NCI-H2029 treated with DMSO at 0.1 percent for 48 hours (cell line): ENCODE data around the gene CSTF2T.

Experiments used
- DNase-seq: peaks from one replicate; lab custom pipeline; 2025; lab: John Stamatoyannopoulos, UW

Gene CSTF2T, protein sequence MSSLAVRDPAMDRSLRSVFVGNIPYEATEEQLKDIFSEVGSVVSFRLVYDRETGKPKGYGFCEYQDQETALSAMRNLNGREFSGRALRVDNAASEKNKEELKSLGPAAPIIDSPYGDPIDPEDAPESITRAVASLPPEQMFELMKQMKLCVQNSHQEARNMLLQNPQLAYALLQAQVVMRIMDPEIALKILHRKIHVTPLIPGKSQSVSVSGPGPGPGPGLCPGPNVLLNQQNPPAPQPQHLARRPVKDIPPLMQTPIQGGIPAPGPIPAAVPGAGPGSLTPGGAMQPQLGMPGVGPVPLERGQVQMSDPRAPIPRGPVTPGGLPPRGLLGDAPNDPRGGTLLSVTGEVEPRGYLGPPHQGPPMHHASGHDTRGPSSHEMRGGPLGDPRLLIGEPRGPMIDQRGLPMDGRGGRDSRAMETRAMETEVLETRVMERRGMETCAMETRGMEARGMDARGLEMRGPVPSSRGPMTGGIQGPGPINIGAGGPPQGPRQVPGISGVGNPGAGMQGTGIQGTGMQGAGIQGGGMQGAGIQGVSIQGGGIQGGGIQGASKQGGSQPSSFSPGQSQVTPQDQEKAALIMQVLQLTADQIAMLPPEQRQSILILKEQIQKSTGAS

DNA sequence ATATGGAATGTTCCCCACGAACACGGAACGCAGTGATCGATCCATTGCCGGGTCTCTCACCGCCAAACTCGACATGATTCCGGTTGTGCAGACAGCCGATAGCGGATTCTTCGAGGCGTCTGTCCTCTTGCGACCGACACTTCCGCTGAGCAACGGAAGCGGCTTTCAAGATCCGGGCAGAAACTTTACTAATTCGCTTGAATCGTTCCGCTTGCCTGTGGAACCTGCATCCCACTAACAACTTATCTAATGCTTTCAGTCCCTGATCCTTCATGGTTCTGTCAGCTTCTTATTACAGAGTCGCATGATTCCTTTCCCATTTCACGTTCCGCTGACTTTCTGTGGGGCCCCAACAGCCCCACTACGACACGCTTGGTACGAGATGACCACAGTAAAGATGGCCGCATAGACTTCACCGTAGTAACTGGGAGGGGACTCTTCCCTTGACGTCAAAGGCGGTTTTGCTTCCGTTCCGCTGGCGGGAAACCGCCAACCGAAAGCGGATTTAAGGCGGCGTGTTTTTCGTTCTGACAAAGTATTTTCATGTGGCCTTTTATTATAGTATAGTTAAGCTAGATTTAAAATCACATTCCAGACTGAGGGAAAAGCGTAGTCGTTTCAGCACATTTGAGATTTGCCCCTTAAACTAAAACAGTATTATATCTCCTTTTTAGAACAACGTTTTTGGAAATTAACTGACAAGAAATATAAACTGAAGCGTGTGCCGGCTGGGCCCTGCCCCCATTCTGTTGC lies at the start of gene CSTF2T:
Gene CSTF2T, minus strand, starts transcription at position 121 of the 753 bp plus-strand sequence. Its CDS starts 46 bp downstream, at position 75.
- peak; percentile 10 for DNase-seq

DNA sequence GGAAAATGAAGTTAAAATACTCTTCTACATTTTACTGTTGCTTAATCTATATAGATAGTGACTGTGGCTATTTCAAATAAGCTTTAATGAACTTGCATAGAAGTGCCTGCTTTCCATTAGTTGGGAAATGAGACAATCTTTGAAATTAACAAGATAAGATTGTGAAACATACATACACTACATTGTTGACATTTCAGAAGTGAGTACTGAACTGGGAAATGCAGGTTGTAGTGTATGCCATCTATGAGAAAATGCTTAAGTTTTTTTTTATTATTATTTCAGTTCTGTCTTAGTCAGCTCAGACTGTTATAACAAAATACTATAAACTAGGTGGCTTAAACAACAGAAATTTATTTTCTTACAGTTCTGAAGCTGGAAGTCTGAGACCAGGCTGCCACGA lies 49.6 kb upstream of the CSTF2T start:
- no peak for DNase-seq

DNA sequence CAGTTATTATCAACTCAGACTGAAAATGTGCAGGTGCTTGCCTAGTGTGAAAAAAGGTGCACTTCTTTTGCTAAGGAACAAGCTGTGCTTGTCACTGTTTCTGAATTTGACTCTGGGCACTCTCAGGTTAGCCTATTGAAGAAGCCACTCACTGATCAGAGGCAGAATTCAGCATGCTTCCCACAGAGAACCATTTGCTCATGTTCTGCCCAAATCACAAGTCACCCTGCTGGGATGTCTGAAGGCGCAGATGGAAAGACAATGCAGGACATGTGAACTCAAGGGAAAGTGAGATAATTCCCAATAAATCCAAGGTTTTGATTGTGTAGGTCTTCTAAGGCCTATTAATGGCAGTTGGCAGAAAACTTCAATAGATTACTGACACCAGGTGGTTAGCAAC lies 47.8 kb upstream of the CSTF2T start:
- no peak for DNase-seq

DNA sequence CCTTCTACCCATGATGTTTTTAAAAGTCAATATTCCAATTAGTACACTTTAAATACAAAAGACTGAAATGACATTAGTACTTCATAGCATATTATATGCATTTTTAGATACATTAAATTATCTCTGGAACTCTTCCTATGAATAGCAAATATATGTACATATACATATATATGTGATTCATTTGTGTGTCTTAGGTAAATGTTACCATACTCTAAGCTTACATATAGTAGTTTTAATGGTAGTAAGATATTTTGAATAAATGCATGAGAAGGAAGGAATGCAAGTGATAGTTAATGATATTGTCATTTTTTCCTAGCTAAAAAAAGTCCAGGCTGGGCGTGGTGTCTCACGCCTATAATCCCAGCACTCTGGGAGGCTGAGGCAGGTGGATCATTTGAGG lies 46.0 kb upstream of the CSTF2T start:
- DNase-seq: no peak

DNA sequence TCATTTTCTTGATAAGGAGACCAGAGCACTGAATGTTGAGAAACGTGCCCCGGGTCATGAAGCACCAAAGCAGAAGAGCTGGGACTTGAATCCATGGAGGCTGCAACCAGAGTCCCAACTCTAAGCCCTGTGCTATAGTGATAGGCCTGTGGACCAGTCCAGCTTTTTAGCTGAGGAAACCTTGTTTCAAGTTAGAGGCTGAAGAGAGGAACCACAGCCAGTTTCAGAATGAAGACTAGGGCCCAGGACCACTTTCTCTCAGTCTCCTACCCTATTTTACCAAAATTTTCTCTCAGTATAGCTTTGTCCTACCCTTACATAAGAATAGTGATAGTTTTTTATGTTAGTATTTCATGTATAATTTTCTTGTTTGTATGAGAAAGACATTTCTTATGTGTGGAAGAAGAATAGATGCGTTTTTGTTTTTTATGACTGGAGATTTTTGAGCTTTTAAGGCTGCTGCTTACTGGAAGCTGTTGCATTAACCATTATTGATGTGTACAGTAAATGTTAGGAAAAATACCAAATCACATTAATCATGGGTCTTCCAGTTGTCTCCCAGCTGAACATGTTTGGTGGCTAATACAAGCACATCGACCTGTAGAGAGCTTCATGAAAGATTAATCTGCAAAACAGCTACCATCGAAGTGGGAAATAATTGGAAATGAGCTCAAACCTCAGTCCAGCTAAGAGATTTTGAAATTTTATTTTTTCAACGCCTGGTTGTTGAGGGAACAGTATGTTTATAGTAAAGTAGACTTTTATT lies 45.0 kb upstream of the CSTF2T start:
- DNase-seq: no peak

DNA sequence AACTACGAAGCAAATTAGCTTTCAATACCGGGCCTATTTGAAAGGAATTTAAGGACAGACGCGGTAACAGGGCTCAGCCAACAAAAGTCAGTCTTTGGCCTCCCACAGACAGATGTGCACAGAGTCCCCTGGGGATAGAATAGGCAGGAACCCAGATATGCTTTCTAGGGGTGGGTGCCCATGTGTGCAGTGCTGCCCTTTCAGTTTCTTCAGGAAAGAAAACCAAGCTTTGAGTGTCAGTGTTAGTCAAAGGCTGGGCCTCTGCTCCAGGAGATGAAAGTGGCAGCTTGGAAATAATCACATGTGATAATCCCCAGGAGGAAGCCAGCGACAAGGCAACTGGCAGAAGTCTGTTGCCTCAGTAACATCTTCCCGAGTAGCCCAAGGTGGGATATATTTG lies 43.8 kb upstream of the CSTF2T start:
- no peak for DNase-seq

DNA sequence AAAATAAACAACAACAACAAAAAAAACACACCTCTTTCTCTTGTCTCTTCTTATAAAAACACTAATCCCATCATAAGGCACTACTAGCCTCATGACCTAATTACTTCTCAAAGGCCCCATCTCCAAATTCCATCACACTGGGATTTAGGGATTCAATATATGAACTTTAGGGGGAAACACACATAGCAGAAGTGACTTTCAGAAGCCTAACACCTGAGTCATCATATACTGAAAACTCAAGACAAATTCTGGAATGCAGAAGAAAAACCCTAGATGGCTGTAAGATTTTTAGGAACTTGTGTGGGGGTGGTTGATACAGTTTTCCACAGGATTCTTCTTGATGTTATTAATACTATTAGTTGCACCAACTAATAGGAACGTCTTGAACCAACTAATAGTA lies 33.7 kb upstream of the CSTF2T start:
- DNase-seq: no peak

DNA sequence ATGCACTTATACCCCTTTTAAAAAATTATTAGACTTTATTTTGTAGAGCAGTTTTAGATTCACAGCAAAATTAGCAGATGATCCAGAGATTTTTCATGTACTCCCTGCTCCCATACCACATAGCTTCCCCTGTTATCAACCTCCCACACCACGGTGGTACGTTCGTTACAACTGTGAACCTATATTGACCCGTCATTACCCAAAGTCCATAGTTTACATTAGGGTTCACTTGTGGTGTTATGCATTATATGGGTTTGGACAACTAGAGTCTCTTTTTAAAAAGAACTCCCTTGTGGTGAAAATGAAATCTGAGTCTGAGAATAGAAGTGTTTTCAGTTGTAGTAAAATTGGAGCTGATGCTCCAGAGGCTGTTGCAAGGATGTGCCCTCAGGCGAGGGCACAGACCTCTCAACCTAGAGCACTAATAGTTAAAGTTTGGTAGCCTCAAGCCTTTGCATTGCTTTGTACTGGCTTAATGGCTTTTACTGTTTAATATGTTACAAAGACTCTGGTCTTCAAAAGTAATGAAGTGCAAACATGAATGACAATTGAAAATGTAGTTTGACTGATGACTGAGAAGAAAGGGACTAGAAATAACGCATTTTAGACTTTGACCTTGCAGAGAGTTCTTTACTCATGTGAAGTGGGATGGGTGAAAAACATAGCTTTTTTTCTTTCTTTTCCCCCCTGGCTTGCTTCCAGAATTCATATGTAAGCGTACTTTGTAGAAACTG lies 30.6 kb upstream of the CSTF2T start:
- no peak for DNase-seq

DNA sequence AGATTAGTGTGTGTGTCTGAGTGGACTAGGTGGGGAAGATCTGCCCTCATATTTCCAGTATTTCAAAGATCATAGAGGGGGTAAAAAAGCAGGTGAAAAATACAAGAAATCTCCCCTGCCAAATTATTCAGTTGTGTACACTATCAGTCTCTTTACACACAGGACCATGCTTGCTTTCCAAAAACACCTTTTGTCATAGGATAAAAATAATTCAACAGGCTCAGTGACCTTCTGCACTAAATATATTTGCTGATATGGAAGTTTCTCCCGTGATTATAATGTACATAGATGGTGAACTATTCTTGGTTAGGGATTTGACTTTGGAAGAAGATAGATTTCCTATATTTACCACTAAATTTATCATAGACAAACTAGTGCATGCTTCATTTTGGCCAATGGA lies 24.6 kb upstream of the CSTF2T start:
- DNase-seq: no peak

DNA sequence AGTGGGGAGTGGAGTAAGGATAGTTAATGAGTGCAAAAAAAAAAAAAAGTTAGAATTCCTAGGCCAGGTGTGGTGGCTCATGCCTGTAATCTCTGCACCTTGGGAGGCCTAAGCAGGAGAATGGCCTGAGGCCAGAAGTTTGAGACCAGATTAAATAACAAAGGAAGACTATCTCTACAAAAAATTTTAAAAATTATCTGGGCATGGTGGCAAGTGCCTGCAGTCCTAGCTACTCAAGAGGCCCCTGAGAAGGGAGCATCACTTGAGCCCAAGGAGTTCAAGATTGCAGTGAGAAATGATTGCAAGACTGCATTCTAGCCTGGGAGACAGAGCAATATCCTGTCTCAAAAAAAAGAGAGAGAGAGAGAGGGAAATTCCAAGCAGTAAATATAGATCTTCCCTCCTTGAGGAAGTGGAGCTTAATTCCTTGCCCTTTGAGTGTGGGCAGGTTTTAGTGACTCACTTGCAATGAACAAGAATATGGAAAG lies 19.5 kb upstream of the CSTF2T start:
- no peak for DNase-seq

DNA sequence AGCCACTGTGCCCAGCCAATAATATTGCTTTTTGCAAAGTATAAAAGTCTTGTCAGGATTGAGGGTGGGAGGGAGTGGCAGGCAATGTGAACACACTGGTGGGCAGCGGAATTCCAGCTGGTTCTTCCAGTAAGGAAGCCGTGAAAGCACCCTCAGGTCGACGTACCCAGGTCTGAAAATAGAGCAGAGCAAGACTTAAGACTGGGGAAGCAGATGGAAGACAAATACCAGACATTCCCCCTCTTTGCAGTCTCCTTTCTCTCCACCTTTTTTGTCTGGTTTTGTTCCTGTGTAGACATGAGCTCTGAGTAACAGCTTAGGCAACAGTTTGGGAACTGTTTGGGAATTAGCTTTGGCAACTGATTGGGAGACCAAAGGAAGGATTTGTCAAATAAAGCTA lies 17.6 kb upstream of the CSTF2T start:
- DNase-seq: no peak

DNA sequence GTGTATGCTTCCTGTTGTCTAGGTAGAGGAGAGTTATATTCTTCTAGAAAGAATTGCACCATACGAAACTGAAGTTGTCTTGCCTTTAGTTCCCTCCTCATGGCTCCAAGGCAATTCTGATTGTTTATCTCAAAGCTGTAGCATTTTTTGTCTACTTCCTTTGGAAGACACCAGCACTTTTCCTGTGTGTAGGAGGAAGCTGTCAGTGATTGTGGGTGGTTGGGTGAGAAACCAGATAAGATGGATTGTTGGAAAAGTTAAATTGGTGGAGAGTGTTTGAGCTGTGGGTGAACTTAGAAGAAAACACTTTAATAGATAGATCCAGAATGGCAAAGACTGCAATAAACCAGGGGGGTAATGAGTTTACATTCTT lies 12.1 kb upstream of the CSTF2T start:
- DNase-seq: no peak

DNA sequence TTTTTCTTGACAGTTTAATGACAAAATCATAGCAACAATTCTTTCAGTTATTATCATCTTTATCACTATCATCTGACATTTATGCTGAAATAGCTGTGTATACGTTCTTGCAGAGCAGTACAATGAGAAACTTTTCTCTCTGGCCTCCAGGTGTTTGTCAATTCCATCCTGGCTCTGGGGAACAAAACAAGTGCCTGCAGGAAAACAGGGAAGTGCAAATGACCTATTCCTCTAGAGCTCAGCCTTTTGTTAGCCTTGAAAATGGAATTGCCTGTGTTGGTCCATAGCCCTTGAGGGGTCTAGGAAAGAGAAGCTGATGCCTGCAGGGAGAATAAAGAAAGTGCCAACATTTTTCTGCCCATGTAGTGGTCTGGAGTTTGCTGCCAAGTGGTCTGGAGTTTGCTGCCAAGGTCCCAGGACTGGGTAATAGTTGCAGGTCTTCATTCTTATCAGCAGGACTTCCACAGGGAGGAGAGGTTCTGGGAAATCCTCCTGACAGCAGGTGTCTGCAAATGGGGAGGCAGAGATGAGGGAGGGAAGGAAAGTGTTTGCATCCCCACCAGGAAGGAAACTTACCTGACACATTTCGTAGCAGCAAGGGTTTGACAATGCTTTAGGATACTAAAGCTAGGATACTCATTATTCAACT lies 10.1 kb upstream of the CSTF2T start:
- DNase-seq: no peak

DNA sequence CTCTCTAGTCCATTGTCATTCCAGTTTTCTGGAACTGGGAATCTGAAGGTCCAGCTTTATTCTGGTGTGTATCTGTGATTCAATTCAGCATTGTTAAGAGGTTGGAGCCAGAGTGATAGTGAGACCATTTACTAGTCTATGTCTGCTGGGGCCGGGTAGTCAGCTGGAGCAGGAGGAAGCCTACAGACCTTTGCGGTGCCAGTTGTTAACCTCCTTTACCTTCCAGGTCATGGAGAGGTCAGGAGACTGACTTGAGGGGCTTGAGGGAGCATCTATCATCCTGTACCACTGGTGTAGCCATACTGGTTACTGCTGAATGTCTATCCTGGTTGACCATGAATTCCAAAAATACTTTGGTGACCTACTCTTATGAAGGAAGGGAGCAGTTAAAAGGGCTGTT lies 9.2 kb upstream of the CSTF2T start:
- no peak for DNase-seq

DNA sequence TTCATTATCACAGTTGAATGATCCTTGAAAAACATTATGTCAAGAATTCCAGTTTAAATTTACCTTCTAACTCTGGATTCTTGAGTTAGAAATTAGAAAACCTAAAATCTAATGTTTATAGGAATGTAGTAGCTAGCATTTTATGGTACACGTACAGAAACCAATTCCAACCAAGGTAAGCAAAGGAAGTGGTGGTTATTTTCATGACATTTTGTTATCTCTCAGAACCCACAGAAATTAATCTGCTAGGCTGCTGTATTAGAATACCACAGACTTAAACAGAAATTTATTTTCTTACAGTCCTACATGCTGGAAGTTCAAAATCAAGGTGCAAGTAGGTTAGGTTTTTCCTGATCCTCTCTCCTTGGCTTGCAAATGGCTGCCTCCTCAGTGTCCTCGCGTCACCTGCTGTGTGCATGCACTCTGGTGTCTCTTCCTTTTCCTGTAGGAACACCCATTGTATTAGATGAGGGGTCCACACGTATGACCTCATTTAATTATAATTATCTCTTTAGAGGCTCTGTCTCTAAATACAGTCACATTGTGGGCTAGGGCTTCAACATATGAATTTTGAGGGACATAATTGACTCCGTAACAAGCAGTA lies 8.5 kb upstream of the CSTF2T start:
- DNase-seq: no peak

DNA sequence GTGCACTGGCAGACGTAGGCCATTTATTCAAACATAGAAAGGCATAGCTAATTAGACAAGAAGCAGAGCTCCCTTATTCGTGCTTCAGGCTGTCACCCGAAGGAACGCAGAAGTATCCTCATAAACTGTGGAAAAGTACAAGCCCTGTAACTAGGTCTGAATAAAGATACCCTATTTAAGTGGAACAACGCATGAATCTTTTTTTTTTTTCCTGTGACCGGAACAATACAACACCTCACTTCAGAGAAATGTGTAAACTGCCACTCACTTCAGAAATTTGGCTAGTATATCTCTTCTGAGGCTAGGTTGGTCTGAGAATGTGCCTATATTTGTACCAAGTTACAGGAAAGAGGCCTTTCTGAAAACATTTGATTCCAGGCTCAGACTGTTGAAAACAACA lies 8.0 kb upstream of the CSTF2T start:
- DNase-seq: no peak

DNA sequence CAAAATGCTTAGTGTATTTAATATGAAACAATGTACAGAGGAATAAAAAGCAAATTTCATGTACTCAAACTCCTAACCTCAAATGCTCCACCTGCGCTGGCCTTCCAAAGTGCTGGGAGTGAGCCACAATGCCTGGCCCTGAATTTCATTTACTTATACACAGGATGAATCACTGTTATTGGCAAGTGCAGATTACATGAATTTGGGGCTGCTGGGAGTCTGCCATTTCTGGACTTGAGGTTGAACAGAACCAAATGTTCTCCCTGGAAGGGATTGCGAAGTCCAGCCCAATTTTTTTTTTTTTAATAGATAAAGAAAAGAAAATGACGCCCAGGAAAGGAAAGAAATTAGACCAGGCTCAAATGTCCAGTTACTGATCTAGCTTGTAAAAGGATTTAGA lies 6.8 kb upstream of the CSTF2T start:
- DNase-seq: no peak

DNA sequence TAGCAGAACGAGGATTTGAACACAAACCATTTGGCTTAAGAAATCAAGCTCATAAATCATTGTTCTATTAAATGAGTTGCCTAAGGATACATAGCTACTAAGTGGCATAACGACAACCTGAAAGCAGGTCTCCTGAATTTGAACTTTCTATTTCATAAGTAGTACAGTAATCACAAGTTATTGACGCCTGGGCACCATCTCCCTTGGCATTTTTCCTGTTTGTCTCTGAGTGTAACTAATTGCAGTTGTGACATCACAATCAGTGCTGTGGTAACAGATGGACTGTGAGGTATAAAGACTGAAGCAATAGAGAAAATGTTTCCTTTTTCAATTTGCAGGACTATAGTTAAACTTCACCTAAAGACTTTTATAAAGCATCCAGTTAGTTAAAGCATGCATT lies 6.4 kb upstream of the CSTF2T start:
- DNase-seq: no peak

DNA sequence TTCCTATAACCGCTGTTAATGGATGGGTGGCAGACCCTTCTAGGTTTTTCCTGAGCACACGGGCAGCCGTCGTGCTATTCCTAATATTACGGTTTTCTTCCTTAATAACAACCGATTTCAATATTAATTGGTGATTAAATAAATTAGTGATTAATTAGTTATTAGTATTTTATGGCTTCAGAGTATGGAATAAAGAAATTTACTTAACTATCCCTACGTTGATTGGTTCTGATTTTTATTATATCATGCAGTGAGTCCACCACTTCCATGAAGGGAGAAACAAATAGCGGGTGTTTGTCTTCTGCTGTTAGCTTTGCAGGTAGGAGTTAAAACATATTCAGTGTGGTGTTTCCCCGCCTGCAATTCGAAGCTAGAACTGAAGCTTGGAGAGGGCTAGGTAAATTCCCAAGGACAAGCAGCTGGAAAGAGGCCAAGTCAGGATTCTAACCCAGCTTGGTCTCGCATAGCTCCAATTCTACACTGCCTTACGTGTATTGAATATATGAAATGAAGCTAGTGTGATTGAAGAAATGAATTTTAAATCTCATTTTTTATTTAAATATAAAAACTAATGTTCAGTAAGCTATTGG lies 928 bp upstream of the CSTF2T start:
- no peak for DNase-seq

DNA sequence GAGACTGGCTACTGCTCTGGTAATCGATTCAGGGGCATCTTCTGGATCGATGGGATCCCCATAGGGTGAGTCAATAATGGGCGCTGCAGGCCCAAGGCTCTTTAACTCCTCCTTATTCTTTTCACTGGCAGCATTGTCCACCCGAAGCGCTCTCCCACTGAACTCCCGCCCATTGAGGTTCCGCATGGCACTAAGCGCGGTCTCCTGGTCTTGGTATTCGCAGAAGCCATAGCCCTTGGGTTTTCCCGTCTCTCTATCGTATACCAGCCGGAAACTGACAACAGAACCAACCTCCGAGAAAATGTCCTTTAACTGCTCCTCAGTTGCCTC lies 285 bp downstream of the CSTF2T start:
- no peak for DNase-seq
